Mammary epithelial cell (primary cell): Measurements from ENCODE around the gene SEC22A.

Experiments used
- CTCF ChIP-seq, 2 donors: IDR thresholded peaks in 1 of 2; conservative IDR thresholded peaks in 1 of 2; 2 replicates each; pipeline ENCODE4 v1.5.1; 2011 to 2012; ENCODE audit warnings: inconsistent platforms in 2 of 2, low read length in 2 of 2, mild to moderate bottlenecking in 2 of 2, control low read depth in 1 of 2, low read depth in 1 of 2; ENCODE audit not compliant: insufficient read depth in 1 of 2; ENCODE audit errors: extremely low read depth in 1 of 2
- EZH2 ChIP-seq: IDR thresholded peaks from 2 replicates; pipeline ENCODE4 v1.6.1; 2012; ENCODE audit warnings: low read length, inconsistent platforms, borderline replicate concordance

GRCh38 chr3:123290107-123290930 is 88.6 kb downstream of the SEC22A start:
- TF ChIP-seq CTCF (conservative IDR thresholded peaks at IDR 0.05 in 1 of 2, IDR thresholded peaks at IDR 0.05 in 1 of 2; ENCODE audit: extremely low read depth in 1 of 2, insufficient read depth in 1 of 2, low read depth in 1 of 2, low read length in 2 of 2) (no peak), EZH2 (no peak)
